ENCODE measurements around the gene DDX19B.
"Not testable (repeated sequence)": the region's sequence is repeated elsewhere in the genome, so short reads cannot be mapped to it uniquely, and the experiment has no call there.

The DDX19B gene

DNA sequence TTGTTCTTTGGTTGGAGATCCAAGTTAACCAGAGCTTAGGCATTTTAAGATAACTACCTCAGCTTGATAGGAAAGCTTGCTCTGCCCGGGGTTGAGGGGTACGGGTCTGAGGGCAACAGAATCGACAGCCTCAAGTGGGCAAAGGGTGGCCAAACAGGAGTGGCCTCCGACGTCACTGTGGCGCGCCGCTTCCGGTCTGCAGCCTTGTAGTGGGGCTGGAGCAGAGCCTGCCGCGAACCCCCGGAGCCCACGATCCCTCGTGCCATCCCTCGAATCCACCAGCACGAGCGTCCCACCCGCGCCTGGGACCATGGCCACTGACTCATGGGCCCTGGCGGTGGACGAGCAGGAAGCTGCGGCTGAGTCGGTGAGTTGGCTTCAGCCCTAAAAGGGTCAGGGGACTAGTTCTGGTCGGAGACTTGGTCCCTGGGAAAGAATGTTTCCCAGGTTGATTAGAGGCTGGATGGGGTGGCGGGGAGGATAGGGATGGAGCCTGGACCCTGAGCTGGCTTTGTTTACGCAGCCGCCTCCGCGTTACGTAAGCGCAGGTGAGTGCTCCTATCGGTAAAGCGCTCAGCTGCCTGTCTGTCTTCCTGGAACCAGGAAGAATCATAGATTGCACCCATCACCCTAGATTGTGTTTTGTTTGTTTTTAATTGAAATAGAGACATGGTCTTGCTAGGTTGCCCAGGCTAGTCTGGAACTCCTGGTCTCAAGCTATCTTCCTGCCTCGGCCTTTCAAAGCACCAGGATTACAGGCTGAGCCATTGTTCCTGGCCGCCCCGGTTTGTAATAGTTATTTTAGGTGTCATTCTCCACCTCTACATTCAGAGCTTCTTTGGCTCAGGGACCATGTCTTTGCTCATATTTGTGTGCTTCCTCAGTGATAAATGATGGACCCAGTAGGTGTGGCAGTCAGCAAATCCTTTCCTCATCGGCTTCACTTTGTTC lies at the start of gene DDX19B:
Gene DDX19B, plus strand, starts transcription at position 199 of the 951 bp plus-strand sequence. Its CDS starts 112 bp downstream, at position 311.
- peak; percentile 25 for DNase-seq

GRCh38 chr16:70249697-70250096 lies 49.3 kb upstream of the DDX19B start:
- not testable (repeated sequence) for DNase-seq

GRCh38 chr16:70250748-70251628 lies 48.0 kb upstream of the DDX19B start:
- DNase-seq, result no peak

- DNase-seq, result peak; percentile 90
Observed at GRCh38 chr16:70251629-70252354, 47.2 kb upstream of the DDX19B start, which contains the start of gene EXOSC6. TSS of gene EXOSC6 (minus strand) at chr16:70251940. CDS start at chr16:70251900, 40 bp downstream.

DNA sequence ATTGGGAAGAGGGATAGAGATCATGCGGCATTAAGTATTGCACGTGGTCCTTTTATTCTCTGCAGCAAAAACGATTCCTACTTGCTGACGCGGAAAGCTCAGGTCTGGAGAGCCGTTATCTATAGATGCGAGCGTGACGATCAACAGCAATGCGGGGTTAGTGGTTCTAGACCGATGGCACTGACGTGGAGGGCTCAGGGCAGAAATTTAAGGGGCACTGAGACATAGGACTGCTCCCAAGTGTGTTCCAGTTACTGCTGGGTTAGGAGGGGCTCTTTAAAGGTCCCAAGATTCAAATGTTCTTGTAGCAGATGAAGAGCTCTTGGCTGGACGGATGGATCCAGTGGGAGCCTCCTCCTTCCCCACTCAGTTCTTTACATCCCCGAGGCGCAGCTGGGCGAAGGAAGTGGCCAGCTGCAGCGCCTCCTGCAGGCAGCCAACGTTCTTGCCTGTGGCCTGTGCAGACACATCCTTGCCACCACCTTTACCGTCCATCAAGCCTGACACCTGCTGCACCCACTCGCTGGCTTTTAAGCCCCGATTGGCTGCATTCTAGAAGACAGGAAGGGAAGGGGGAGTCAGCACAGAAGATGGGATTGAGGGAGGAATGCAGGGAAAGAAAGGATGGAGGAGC lies 46.5 kb upstream of the DDX19B start:
- no peak for DNase-seq

DNA sequence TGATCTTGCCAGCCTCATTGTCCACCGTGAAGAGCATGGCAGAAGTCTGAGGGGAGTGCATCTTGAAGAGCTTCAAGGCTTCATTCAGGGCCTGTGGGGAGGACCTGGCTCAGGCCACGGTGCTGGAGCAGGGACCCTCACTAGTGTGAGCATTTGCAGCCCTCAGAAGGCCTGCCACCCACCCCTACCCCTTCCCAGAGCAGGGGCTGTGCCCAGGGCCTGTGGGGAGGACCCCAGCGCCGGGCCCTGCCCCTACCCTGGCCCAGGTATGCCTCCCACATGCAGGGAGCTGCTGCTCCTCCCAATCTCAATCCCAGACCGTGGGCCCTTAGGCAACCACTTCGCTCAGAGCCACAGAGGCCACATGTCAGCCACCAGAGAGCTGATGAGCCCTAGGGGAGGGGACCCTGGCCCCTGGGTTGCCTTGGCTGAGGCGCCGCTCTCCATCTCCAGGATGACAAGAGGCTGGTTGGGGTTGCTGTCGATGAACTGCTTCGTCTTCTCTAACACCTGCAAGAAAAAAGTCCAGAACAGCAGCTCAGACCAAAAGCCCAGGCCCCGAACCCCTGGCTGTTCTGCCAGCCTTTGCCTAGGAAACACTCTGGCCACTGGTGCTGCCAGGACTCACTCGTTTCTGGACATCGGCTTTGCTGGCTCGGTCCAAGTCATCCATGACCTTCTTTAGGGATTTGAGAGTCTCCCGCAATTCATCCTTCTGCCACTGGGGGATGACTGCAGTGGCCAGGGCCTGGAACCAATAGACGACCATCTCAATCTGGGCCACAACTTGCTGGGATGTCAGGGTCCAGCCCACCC lies 45.5 kb upstream of the DDX19B start:
- no peak for DNase-seq

GRCh38 chr16:70254180-70254964 lies 44.6 kb upstream of the DDX19B start:
- DNase-seq, result no peak

GRCh38 chr16:70254965-70255286 lies 44.1 kb upstream of the DDX19B start:
- DNase-seq, result no peak

GRCh38 chr16:70255574-70255973 lies 43.4 kb upstream of the DDX19B start:
- no peak for DNase-seq

GRCh38 chr16:70257391-70257790 lies 41.6 kb upstream of the DDX19B start:
- no peak for DNase-seq

DNA sequence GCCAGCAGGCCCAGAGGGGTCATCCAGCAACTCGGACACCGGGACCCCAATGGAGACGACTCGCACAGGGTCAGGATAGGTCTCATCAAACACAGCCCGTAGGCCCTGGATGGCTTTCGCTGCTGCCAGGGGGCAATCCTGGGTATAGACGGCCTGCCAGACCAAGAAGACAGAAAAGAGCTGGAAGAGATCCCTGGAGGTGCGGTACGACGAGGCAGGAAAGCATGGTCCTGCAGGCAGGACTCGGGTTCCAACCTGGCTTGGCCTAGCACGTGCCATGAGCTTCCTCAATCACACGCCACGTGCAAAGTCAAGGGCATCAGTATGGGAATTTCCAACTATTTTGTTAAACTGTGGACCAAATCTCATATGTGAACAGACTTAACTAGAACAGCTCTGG lies 40.9 kb upstream of the DDX19B start:
- DNase-seq, result no peak

DNA sequence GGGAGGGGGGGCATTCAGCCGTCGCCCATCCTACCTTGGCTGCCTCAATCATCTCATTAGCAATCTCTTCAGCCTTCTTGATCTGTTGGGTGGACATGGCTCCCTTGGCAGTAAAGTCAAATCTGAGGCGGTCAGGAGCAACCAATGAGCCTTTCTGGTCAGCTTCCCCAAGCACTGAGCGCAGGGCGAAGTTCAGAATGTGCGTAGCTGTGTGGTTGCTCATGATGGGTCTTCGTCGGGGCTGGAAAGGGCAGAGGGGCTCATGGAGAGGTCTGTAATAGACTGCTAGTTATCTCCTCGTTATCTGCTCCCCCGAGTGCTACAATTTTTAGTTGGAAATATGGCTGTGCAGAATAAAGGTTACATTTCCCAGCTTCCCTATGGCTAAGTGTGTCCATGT lies 40.0 kb upstream of the DDX19B start:
- DNase-seq, result no peak

- DNase-seq, result not testable (repeated sequence)
Observed at GRCh38 chr16:70259903-70260302, 39.1 kb upstream of the DDX19B start.

DNA sequence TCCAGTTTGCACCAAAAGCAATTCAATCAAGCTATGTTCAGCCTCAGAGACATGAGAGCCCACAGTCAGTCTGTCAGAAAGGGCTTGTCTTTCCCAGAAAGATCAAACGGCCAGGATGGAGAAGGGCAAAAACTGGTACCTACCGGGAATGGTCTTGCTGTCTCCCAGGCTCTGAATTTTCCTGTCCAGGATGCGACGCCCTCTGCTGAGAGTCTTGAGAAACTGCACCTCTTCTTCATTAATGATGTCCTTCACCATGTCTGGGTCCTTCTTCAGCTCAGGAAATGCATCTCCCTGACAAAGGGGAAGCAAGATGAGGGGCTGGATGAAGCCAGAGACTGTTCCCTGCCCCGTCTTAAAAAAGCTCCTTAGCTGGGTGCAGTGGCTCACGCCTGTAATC lies 31.5 kb upstream of the DDX19B start:
- DNase-seq, result no peak

DNA sequence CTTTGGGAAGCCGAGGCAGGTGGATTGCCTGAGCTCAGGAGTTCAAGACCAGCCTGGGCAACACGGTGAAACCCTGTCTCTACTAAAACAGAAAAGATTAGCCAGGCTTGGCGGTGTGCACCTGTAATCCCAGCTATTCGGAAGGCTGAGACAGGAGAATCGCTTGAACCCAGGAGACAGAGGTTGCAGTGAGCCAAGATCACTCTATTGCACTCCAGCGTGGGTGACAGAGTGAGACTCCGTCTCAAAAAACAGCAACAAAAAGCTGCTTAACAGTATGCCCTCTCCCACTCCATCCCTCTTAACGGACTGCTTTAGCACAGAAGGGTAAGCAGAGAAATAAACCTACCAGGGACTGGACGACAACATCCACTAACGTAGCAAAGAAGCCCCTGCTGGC lies 31.1 kb upstream of the DDX19B start:
- DNase-seq, result not testable (repeated sequence)

- DNase-seq, result no peak
Observed at GRCh38 chr16:70269471-70269870, 29.5 kb upstream of the DDX19B start.

DNA sequence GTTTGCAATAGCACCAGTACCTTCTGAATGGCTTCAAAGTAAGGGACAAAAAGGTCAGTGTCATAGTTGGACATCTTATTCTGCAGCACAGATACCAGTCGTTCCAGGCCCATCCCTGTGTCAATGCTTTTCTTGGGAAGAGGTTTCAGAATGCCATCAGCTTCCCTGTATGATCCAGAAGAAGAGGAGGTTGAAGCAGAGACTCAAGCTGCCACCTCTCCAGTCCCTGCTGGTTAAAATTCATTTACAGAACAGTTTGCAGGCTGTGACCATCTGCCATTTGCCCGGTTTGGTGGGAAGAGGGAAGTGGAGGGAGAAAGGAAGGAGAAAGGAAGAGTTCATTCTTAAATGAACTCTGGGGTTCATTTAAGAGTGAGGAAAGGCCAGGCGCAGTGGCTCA lies 28.8 kb upstream of the DDX19B start:
- no peak for DNase-seq

DNA sequence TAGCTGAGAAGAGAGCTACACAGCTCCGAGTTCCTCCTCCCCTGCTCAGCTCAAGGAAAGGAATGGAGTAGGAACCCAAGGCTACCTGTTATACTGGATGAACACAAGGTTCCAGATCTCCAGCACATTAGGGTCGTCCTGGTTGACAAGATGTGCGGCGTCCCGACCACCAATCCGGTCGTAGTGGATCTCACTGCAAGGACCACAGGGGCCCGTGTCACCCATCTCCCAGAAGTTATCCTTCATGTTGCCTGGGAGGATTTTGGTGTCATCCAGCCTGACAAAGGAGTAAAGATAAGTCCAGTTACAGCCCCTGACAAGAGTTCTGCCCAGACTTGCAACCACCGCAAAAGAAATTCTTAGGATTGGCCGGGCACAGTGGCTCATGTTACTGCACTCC lies 27.3 kb upstream of the DDX19B start:
- no peak for DNase-seq

DNA sequence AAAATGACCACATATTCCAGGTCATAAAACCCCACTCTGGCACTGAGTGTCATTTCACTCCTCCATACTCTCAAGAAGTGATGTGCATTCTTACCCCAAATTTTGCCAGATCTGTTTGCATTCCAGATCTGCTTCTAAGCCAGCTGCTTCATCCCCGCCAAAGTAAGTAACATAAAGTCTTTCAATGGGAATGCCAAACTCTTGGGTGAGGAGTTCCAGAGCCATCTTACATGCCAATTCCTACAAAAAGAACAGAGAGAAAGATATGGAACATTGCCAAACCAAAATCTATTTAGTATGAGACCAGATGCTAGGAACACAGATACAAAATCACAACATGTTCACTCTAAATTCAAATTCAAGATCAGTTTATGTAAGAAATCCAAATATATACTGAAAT lies 22.6 kb upstream of the DDX19B start:
- DNase-seq, result no peak

DNA sequence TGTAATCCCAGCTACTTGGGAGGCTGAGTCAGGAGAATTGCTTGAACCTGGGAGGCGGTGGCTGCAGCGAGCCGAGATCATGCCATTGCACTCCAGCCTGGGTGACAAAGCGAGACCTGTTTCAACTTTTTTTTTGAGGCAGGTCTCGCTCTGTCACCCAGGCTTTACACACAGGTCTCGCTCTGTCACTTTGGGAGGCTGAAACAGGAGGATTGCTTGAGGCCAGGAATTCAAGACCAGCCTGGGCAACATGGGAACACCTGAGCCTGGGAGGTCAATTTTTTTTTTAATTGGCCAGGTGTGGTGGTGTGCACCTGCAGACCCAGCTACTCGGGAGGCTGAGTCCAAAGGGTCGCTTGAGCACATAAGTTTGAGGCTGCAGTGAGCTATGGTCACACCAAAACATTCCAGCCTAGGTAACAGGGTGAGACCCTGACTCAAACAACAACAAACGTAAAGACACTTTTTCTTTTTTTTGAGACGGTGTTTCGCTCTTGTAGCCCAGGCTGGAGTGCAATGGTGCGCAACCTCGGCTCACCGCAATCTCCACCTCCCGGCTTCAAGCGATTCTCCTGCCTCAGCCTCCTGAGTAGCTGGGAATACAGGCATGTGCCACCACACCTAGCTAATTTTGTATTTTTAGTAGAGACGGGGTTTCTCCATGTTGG lies 11.5 kb upstream of the DDX19B start:
- not testable (repeated sequence) for DNase-seq

Measured in amniotic stem cell (primary cell).